Measurements from ENCODE around the gene PALLD.
"Not testable (repeated sequence)": the region's sequence is repeated elsewhere in the genome, so short reads cannot be mapped to it uniquely, and the experiment has no call there.

Gene PALLD

DNA sequence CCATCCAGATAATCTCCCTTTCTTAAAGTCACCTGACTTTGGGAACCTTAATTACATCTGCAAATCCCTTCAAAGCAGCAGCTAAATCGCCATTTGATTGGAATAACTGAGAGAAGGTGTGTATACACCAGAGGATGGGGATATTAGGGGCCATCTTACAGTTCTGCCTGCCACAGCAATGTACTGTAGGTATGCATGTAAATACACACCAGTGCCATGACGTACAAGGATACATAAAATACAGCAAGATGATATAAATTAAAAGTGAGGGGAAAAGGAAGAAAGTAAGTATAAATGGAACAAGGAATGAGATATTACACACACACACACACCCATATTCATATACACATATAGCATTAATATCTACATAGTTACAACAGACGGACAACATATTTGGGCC, 432.0 kb downstream of the PALLD start:
- DNase-seq: no peak

- no peak for DNase-seq
Observed at GRCh38 chr4:168930413-168931196, 433.8 kb downstream of the PALLD start.

DNA sequence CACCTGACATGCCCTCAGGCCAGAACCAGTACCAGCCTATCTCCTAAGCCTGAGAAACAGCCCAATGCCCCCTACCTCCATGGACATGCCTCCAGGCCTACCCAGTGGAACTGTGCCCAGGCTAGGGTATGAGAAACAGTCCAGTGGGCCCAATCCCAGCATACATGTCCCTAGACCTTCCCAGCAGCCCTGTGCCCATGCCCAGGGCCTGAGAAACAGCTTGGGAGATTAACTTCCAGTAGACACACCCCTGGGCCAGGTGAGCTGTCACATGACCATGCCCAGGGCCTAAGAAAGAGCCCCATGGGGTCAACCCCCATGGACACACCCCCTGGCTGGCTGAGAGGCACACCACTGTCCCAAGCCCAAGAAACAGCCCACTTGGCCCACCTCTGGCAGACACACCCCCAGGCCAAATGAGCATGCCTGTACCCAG, 434.4 kb downstream of the PALLD start:
- DNase-seq: no peak

GRCh38 chr4:168932138-168932537, 435.3 kb downstream of the PALLD start:
- DNase-seq: no peak

DNA sequence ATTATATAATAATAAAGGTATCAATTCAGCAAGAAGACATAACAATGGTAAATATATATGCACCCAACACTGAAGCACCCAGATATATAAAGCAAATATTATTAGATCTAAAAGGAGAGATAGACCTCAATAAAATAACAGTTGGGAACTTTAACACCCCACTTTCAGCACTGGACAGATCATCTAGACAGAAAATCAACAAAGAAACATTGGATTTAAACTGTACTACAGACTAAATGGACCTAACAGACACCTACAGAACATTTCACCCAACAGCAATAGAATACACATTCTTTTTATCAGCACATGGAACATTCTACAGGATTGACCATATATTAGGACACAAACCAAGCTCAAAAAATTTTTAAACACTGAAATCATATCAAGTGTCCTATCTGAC, 436.6 kb downstream of the PALLD start:
- no peak for DNase-seq

DNA sequence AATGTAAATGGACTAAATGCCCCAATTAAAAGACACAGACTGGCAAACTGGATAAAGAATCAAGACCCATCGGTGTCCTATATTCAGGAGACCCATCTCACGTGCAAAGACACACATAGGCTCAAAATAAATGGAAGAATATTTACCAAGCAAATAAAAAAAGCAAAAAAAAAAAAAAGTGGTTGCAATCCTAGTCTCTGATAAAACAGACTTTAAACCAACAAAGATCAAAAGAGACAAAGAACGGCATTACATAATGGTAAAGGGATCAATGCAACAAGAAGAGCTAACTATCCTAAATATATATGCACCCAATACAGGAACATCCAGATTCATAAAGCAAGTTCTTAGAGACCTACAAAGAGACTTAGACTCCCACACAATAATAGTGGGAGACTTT, 440.6 kb downstream of the PALLD start:
- not testable (repeated sequence) for DNase-seq

GRCh38 chr4:168942985-168943384, 446.1 kb downstream of the PALLD start:
- DNase-seq: no peak

- DNase-seq: no peak
Observed at GRCh38 chr4:168945291-168945690, 448.4 kb downstream of the PALLD start.

- not testable (repeated sequence) for DNase-seq
Observed at GRCh38 chr4:168952821-168953246, 456.0 kb downstream of the PALLD start.

- DNase-seq: no peak
Observed at GRCh38 chr4:168955674-168956073, 458.8 kb downstream of the PALLD start.

GRCh38 chr4:168960716-168961115, 463.9 kb downstream of the PALLD start:
- no peak for DNase-seq

GRCh38 chr4:168972596-168972995, 475.7 kb downstream of the PALLD start:
- DNase-seq: no peak

Measured in stimulated activated CD4-positive, alpha-beta T cell treated with anti-CD3 and anti-CD28 coated beads, Interleukin-4, amount 100 ng/mL, for 1 hour (primary cell).